ENCODE data around the gene OR56B1. TPM values are rescaled to one million over a fixed set of nuclear protein-coding genes. Genes with fewer than 3 reads are reported as not detected.

The OR56B1 gene
- total RNA-seq, 1 donor from 2014 or later: not detected

DNA sequence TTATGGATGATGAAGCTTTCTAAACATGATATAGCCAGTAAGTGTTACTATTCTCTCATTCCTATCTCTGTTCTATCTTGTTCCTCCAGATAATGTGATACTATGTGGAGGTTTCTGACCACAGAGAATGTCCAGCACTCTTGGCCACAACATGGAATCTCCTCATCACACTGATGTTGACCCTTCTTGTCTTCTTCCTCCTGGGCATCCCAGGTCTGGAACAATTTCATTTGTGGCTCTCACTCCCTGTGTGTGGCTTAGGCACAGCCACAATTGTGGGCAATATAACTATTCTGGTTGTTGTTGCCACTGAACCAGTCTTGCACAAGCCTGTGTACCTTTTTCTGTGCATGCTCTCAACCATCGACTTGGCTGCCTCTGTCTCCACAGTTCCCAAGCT is 9.9 kb upstream of the OR56B1 start:
- no peak for DNase-seq (ENCODE audit: low read depth)
- no peak overlapping the region for H3K4me3 ChIP-seq (ENCODE audit: low read depth, low read length)
- TF ChIP-seq, protein P1, sequence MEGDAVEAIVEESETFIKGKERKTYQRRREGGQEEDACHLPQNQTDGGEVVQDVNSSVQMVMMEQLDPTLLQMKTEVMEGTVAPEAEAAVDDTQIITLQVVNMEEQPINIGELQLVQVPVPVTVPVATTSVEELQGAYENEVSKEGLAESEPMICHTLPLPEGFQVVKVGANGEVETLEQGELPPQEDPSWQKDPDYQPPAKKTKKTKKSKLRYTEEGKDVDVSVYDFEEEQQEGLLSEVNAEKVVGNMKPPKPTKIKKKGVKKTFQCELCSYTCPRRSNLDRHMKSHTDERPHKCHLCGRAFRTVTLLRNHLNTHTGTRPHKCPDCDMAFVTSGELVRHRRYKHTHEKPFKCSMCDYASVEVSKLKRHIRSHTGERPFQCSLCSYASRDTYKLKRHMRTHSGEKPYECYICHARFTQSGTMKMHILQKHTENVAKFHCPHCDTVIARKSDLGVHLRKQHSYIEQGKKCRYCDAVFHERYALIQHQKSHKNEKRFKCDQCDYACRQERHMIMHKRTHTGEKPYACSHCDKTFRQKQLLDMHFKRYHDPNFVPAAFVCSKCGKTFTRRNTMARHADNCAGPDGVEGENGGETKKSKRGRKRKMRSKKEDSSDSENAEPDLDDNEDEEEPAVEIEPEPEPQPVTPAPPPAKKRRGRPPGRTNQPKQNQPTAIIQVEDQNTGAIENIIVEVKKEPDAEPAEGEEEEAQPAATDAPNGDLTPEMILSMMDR (conservative IDR thresholded peaks at IDR 0.05; ENCODE audit: low read depth, low read length): no peak

DNA sequence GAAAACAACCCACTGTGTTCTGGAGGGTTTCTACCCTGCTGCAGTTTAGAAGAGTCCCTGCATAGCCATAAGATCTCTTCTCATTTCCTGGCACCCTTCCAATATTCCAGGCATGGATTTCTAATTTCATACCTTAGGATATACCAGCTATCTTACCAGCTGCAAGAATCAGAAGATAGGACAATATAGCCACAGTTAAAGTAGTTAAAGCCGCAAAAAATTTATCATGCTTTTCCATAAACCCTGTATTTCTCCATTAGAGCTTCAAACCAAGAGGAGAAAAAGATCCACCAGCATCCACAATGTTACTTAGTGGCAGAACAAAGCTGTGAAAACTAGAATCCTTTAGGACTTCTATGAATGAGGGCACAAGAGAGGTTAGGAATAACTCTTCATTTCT is 8.6 kb upstream of the OR56B1 start:
- DNase-seq (ENCODE audit: low read depth): no peak
- TF ChIP-seq, protein P1 (conservative IDR thresholded peaks at IDR 0.05; ENCODE audit: low read depth, low read length): no peak
- no peak overlapping the region for H3K4me3 ChIP-seq (ENCODE audit: low read depth, low read length)

- peak; percentile 7 for DNase-seq (ENCODE audit: low read depth)
- TF ChIP-seq, protein P1 (conservative IDR thresholded peaks at IDR 0.05; ENCODE audit: low read depth, low read length): no peak
- no peak overlapping the region for H3K4me3 ChIP-seq (ENCODE audit: low read depth, low read length)
These were observed 843 bp downstream of the OR56B1 start for GRCh38 chr11:5737091-5737490.

GRCh38 chr11:5737670-5738392 is 1.6 kb downstream of the OR56B1 start:
- H3K4me3 ChIP-seq (ENCODE audit: low read depth, low read length): no peak overlapping the region
- DNase-seq (ENCODE audit: low read depth): no peak
- TF ChIP-seq, protein P1 (conservative IDR thresholded peaks at IDR 0.05; ENCODE audit: low read depth, low read length): no peak

- no peak for DNase-seq (ENCODE audit: low read depth)
- H3K4me3 ChIP-seq (ENCODE audit: low read depth, low read length): no peak overlapping the region
- TF ChIP-seq, protein P1 (conservative IDR thresholded peaks at IDR 0.05; ENCODE audit: low read depth, low read length): no peak
These were observed 2.2 kb downstream of the OR56B1 start for GRCh38 chr11:5738431-5738830.

- no peak for DNase-seq (ENCODE audit: low read depth)
- TF ChIP-seq, protein P1 (conservative IDR thresholded peaks at IDR 0.05; ENCODE audit: low read depth, low read length): no peak
- H3K4me3 ChIP-seq (ENCODE audit: low read depth, low read length): no peak overlapping the region
These were observed 10.4 kb downstream of the OR56B1 start for GRCh38 chr11:5746614-5747013.

DNA sequence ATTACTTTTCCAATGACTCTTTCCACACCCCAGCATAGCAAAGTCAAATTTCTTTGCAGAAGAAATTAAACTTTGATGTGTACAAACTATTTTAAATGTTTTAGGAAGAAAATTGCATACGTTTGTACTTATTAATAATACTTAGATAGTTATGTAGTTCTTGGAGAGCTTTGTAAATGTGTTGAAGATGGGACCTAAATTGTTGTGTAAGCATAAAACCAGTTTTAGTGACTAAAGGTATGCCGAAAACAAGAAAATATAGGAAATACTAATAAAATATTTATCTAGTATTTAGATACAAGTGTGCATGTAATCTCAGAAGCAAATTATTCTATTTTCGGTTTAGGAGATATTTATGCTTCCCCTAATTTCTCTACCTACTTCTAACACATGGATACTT is 13.6 kb downstream of the OR56B1 start:
- no peak overlapping the region for H3K4me3 ChIP-seq (ENCODE audit: low read depth, low read length)
- DNase-seq (ENCODE audit: low read depth): no peak
- TF ChIP-seq, protein P1 (conservative IDR thresholded peaks at IDR 0.05; ENCODE audit: low read depth, low read length): no peak
